NCI-H1092 (cell line): ENCODE data around the gene CNTN5.

Experiments used
- DNase-seq: peaks from one replicate; lab custom pipeline; 2025; lab: John Stamatoyannopoulos, UW

Gene CNTN5

DNA sequence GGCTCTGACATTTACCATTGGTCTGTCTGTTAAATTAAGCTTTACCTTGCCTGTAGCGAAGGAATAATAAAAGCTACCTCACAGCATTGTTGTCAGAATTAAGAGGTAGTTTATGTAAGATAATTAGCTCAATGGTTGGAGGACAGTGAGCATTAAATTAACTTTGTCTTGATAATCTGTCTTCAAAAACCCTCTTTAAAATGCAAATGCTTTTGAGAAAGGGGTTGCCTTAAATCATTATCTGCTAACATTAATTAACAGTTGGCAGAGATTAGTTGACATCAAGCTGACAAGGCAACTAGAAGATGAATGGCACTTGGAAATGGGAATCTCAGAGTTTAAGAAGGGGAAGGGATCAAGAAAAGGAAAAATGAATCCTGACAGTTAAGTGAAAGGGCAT, 905.2 kb downstream of the CNTN5 start:
- DNase-seq = no peak

DNA sequence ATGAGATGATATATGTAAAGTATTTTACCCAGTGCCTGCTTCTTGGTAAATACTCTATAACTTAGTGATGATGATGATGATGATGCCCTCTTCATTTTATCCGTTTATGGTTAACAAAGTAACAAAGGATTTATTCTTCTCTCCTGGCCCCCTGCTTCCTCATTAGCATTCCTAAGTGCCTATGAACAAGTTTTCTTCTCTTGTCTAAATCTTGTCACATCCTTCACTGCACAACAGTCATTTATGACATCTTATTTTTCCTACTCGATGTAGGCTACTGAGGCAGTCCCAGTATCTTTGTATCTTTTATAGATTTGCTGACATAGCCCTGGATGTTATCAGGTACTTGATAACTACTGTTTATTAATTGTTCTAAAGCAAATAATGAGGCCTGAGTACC, 911.9 kb downstream of the CNTN5 start:
- no peak for DNase-seq

- no peak for DNase-seq
Observed at GRCh38 chr11:99934008-99934407, 913.3 kb downstream of the CNTN5 start.

- no peak for DNase-seq
Observed at GRCh38 chr11:99937330-99937729, 916.6 kb downstream of the CNTN5 start.

GRCh38 chr11:99952816-99953215, 932.1 kb downstream of the CNTN5 start:
- no peak for DNase-seq

DNA sequence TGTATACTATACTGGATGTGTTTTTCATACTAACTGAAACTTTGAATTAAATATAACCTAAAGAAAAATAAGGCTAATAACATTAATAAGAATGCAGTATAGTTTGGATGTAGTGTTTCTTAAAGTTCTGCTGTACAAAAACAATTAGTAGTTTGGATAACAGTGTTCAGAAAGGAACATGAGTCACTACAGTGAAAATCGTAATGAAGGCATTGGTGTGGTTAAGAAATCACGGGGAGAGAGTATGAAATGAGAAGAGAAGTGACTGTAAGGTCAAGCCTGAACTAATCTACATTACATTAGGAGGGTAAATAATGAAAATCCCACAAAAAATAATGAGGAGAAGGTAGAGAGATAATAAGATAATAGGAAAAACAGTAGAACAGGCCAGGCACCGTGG, 939.8 kb downstream of the CNTN5 start:
- DNase-seq = no peak

GRCh38 chr11:99968336-99968735, 947.6 kb downstream of the CNTN5 start:
- DNase-seq = no peak

DNA sequence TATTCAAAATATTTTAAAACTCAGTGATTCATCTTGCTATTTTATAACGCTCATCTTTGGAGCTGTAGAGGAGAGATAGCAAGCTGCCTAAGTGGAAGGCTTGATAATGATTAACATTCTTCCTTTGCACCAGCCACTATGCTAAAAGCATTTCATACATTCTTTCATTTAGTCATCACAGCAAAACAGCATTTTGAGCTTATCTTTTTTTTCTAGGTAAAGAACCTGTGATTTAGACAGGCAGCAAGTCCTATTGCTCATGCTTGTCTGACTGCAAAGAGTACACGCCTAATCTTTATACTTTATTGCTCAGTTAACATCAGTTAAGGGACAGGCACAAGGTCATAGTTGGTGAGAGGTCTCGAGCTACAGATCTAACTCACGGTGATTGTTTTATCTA, 953.2 kb downstream of the CNTN5 start:
- no peak for DNase-seq

DNA sequence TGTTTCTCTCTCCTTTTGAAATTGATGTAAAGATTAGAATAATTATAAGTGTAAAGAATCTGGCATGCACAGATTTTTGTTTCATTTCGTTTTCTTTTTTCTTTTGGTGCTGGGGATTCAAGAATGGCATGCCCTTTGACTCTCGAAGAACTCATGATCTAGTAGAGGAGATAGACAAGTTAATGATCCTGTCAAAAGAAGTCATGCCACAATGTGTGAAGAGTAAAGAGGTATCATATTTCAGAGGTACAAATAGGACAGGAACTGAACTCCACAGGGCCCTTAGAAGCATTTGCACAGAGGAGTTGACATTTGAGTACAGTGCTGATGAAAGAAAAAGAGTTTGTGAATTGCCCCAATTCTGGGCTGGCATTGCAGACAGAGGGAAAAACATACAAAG, 958.3 kb downstream of the CNTN5 start:
- no peak for DNase-seq

DNA sequence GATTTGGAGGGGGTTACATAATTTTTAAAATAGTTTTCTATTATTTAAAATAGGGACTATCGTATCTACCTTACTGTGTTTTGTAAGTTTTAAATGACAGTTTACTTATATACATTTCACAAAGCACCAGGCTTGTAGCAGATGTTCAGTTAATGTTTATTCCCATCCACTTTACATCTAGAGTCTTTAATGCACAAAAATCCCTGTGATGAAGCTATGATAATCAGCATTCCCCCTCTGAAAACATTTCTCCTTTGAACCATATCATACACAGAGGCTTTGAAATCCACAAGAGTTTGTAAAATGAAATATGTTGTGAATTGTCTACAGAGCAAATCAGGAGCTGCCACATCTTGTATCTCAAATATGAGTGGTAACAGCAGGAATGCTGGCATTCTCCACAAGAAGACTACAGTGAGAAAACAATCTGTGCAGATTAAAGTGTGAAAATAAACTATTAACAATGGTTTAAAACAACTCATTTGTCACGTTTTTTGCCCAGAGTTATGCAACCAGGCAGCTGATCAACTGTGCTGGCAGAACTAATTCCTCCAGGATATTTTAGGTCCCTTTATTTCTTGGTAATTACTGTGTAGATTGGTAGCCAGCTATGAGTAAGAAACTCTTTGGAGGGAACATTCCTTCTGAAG, 967.2 kb downstream of the CNTN5 start:
- no peak for DNase-seq

- DNase-seq = no peak
Observed at GRCh38 chr11:99988471-99988837, 967.7 kb downstream of the CNTN5 start.

DNA sequence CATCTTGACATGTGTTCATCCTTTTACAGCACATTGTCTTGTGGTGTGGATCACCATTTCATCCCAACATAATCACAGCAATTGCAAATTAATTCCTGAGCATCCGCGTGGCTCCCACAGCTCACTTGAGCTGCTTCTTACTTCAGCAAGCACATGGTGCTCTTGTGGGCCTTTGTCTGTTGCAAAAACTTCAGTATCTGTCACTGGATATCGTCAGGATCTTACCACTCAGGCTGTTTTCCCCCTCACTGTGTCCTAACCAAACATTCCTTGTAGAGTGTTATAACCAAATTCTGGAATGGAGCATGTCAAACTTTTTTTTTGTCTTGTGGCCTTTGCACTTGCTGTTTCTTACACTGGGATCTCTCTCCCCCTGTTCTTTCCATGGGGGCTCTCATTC, 983.2 kb downstream of the CNTN5 start:
- no peak for DNase-seq

DNA sequence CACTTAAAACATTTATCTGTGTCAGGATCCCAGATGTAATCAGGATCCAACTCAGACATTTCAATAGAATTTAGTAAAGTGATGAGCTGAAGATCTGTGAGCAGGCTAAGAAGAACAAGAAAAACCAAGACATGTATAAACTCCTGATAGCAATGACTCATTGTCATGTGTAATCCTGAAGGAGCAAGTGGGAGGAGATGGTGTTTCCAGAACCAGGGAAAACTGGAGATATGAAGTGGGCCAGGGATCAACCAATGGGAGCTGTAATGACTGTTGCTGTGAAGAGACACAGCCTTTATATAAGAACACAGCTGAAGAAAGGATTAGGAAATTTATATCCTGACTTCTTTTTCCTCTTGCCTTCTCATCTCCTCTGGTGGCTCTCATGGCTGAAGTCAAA, 983.8 kb downstream of the CNTN5 start:
- no peak for DNase-seq

- no peak for DNase-seq
Observed at GRCh38 chr11:100008417-100008816, 987.7 kb downstream of the CNTN5 start.

DNA sequence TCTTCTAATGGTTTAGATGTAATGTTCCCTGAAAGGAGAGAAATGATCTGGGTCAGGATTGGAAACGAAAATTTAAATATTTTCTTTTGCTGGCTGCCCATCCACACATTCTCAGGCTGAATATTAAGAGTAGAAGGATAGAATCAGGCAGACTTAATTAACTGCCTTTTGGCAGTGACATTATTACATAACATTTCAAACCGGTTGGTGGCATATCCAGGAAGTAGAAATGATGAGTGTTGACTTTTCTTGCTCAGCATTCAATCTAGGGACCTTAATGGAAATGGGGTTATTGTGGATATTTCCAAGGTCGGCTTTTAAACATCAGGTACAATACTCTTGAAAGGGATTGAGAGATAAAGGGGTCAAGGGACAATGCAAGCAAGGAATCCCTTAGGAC, 989.0 kb downstream of the CNTN5 start:
- DNase-seq = no peak

DNA sequence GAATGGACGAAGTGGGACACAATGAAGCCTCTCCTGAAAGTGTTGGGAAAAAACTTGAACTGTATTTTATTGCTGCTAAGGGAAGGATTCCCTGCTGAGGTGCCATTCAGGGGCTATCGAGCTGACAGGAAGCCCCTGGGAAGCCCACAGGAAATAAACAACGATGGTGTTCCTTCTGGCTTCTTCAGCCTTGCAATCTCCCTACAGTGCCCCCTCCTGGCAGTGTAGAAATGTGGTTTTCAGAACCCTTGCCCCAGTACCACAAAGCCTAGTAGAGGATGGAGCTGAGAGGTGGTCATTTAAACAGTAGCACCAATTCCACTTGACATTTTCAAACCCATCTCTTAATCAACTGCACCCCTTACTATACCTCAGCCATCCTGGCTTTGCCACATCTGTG, 989.6 kb downstream of the CNTN5 start:
- no peak for DNase-seq

DNA sequence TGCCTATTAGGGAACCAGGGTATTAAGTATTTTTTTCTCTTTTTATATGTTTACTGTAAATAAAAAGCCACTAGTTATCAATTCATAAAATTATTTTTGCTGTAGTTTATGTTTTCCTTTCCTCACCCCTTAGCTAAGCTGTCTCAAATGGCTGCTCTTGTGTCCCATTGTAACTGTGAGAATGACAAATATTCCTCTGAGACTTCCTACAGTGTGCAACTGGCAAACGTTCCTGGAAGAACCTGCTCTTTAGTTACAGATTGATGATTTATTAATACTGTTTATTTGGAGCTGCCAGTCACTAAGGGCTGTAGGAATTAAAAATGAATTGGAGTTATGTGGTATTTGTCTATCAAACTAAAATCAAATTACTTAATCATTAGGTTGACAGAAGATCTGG, 990.9 kb downstream of the CNTN5 start:
- no peak for DNase-seq

GRCh38 chr11:100013011-100013410, 992.3 kb downstream of the CNTN5 start:
- no peak for DNase-seq

DNA sequence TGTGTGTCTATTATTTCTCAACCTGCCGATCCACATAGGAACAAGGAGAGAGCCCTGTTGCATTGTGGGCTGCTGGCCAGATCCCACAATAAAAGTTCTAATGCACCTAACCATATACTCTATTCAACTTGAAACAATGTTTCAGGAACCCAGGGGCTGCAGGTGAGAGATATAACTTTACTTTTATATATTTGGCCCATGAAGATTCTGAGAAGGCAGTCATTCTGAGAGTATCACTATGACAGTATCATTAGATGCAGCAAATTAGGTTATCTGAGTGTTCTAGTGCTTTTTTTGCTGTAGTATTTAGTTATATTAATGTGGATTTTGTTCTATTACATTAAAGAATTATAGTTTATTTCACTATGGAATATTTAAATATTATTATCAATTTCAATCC, 1011.2 kb downstream of the CNTN5 start:
- DNase-seq = no peak

GRCh38 chr11:100061006-100061405, 1040.3 kb downstream of the CNTN5 start:
- no peak for DNase-seq

GRCh38 chr11:100066399-100066798, 1045.7 kb downstream of the CNTN5 start:
- DNase-seq = no peak

DNA sequence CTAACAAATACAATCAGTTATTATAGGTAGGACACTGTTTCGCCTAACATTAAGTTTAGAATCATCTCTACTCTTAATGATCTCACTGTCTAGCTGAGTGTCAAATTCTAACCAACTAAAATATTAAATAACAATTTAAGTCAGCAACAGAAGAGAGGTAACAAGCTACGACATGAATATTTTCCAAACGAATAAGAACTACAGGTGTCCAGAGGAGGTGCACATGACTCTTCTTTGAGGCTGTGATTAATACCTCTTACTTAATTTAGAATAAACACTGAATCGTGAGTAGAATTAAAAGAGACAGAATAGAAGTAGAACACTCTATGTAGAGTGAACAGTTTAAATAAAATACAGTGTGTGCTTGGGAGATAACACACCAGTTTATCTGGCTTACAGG, 1047.4 kb downstream of the CNTN5 start:
- DNase-seq = no peak

- no peak for DNase-seq
Observed at GRCh38 chr11:100072131-100072530, 1051.4 kb downstream of the CNTN5 start.

- DNase-seq = no peak
Observed at GRCh38 chr11:100080381-100080780, 1059.6 kb downstream of the CNTN5 start.

GRCh38 chr11:100080821-100081220, 1060.1 kb downstream of the CNTN5 start:
- no peak for DNase-seq
